HG03565 (cell line): ENCODE data around the gene KIAA0319L.

Source experiments
- ATAC-seq: cut with Tn5 transposase; IDR thresholded peaks from one replicate; pipeline ENCODE4 v1.9.1; 2021; ENCODE audit warnings: mild to moderate bottlenecking, moderate library complexity; ENCODE audit not compliant: unreplicated experiment

Gene KIAA0319L

DNA sequence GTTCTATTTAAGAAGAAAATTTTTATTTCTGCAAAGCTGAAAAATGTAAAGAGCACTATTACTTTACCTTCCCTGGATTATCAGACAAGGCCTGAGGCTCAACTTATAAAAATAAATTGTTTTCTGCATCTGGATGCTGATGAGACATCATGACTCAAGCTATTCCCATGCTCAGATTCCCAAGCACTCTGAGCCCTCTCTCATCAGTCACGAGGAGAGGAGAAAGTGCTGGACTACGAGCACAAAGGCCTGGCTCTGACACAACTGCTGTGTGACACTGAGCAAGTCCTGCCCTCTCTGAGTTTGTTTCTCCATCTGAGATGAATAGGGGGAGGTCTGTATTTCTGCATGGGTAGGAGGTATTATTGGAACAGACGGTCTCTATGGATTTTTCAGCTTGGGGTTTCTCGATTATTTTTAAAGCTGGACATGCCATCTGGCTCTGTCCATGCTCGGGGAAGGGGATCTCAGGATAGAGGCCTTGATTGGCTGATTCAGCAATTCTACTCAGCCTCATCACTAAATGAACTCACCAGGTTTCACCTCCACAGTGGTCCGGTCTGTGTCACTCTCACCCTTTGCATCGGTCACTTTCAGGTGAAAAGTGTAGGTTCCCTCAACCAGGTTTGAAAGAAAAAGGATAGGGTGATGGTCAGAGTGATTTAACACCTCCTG is 107.7 kb downstream of the KIAA0319L start:
- no peak for ATAC-seq

DNA sequence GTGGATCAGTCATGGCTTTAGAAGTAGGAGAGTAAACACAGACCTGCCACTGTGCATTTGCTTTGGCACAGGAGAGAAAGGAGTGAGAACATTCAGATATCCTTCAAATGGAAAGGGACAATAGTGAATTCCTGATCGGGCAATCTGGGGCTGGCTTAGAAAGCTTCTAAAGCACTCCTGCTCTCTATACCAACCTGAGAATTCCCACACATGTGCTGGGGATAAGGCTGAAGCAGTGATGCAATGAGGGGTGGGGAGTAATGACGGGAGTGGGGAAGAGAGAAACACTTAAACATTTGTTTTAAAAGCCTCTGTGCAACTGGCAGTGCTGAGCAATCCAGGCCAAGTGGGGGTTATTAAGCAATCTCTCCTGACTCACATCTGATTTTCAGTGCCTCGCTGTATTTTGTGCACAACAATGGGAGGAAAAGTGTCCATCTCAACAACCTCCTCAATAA is 108.8 kb downstream of the KIAA0319L start:
- ATAC-seq: no peak

GRCh38 chr1:35447278-35447677 is 109.9 kb downstream of the KIAA0319L start:
- ATAC-seq: no peak

GRCh38 chr1:35444519-35444774 is 112.8 kb downstream of the KIAA0319L start:
- no peak for ATAC-seq

DNA sequence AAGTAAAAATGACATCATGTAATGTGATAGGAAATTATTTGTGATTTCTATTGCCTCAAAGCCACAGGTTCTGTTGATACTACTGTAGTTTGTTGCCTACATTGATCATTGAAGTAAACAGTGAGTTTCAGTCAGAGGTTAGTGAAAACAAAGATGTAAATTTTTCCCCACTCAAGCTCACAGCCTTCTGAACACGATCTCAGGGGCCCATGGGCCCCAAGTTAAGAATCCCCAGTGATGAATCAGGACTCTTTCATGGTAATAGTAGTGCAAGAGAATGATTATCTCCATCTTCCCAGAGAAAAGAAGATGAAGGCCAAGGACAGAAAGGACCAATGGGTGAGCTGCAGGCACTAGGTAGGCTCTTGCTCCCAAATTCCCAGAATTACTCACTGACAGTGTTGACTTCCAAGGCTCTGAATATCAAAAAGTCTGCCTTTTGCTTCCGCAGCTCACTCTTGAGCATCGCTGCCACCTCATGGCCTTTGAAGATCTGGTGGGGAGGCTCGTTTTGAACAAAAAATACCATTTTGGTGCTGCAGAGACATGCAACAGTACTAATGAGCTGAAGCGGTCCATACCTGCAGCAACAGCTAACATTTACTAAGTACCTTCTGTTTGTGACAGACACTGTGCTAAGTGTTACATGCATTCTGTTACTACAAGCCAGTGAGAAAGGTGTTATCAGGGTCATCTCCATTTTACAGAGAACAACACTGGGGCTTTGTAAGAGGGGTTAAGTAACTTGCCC is 113.3 kb downstream of the KIAA0319L start:
- ATAC-seq: no peak

- ATAC-seq: no peak
Measured at GRCh38 chr1:35442734-35443133, 114.5 kb downstream of the KIAA0319L start.

- no peak for ATAC-seq
Measured at GRCh38 chr1:35441926-35442579, 115.2 kb downstream of the KIAA0319L start.

- no peak for ATAC-seq
Measured at GRCh38 chr1:35439626-35440025, 117.6 kb downstream of the KIAA0319L start.

DNA sequence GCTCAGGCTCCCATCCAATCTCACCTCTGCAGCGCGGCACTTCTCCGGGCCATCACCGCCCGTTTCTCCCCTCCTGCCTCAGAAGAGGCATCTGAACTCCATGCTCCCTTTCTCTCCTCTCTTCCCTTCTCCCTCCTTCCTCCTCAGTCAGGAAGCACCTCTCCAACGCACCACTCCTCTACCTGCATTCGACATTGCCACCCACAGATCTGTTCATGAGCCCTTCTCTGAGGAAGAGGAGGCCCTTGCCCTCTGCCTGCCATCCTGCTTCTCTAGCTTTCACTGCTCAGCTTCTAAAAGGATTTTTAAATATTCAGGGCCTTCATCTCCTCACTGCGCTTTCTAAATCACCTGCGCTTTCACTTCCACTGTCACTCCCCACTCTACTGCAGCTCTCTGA is 120.0 kb downstream of the KIAA0319L start:
- no peak for ATAC-seq

- ATAC-seq: no peak
Measured at GRCh38 chr1:35436078-35436477, 121.1 kb downstream of the KIAA0319L start.

DNA sequence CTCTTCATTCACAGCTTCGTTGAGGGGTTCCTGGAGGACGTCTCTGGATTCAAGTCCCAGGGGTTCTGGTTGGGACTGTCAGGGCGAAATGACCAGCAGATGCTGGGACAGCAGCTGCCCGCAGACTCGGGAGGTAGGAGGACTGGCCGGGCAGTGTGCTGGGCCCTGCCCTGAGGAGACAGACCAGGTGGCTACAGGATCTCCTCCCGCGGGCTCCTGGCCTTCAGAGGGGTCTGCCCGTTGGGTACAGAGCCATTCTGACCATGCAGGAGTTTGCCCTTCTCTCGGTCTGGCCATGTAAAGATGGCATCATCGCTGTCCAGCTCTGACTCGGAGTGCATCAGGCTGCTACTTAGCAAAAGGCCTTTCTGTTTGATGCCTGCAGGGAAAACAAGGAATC is 122.5 kb downstream of the KIAA0319L start:
- no peak for ATAC-seq

GRCh38 chr1:35433714-35434113 is 123.5 kb downstream of the KIAA0319L start:
- ATAC-seq: no peak

DNA sequence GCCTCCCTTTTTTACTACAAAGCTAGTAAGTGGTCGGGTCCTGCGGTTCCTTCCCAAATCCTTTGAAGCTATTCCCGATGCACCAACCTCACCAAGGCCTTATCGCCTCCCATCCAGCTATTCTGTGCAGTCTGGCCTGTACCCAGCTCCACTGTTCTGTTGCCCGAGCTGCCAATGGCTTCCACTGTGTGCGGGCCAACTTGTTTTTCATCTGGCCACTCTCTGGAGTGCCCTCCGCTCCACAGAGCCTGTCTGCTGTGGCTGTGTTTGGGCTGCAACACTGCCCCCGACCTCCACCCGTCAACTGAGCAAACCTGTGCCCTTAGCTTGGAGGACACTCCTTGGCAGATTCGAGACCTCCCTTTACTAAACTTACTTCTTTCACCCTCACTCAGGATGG is 125.0 kb downstream of the KIAA0319L start:
- ATAC-seq: no peak

GRCh38 chr1:35431173-35431599 is 126.0 kb downstream of the KIAA0319L start:
- ATAC-seq: no peak

DNA sequence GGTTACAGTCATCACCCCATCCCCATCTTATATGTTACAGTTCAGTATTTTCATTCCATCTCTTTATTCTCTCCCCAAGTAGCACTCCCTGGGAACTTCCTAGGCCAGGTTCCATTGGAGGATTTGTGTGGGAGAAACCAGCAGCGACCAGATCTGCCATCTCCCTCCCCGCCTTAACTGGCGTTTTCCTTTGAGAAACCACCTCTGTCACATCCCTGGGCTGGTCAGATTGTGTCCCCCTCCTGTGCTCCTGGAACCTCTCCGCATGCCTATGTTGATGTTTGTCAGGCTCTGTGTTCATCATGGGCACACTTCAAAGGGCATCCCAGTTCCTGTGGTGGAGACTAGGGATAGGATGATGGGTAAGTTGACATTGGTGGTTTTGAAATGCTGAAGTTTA is 126.4 kb downstream of the KIAA0319L start:
- ATAC-seq: no peak

- no peak for ATAC-seq
Measured at GRCh38 chr1:35428360-35428759, 128.8 kb downstream of the KIAA0319L start.

DNA sequence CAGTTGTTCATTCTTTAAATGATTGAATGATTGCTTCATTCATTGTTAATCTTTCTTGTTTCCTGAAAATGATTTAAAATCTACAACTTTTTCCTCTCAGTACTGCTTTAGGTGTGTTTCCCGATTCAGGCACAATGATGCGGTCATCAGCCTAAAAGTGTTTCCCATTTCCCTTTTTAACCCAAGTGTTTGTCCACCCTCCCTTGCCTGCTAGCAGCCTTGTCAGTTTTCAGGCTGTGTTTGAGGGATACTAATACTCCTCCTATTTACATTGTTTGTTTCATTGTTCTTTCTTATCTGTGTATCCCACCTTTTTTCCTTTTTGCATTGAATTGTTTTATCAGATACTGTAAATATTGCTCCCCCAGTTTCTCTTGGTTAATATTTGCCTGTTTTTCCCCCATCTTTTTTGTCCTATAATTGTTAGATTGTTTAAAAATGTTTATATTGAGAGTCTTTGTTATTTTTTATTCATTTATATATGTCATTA is 131.1 kb downstream of the KIAA0319L start:
- ATAC-seq: no peak

GRCh38 chr1:35408925-35409324 is 148.3 kb downstream of the KIAA0319L start:
- ATAC-seq: no peak

DNA sequence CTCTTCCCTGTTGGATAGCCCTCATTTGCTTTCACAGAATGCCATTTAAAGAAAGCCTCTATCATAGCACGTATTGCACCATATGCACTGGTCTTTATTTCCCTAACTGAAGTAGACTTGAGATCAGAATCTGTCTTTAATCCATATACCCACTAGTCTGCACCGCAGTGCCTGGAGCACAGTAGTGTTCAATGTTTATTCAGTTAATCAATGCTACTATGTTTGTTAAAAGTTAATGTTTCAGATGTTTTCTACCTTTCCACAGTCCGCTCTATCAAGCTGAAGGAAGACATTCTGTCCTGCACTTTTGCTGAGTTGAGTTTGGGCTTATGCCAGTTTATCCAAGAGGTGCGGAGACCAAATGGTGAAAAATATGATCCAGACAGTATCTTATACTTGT is 149.5 kb downstream of the KIAA0319L start:
- ATAC-seq: no peak

DNA sequence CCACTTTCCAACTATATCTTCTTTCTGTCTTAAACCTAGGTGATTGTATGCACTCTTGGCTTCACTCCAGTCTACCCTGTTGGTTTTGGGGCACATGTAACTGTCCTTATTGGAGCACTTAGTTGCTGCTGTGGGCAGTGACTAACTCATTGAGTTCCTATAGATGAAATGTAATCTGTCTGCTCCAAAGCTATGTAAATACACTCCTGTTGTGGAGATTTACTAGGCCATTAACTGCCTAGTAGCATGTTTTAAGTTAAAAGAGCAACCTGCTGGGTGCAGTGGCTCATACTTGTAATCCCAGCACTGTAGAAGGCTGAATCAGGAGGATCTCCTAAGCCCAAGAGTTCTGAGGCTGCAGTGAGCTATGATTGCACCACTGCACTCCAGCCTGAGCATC is 151.1 kb downstream of the KIAA0319L start:
- ATAC-seq: no peak

- no peak for ATAC-seq
Measured at GRCh38 chr1:35401049-35401448, 156.2 kb downstream of the KIAA0319L start.

DNA sequence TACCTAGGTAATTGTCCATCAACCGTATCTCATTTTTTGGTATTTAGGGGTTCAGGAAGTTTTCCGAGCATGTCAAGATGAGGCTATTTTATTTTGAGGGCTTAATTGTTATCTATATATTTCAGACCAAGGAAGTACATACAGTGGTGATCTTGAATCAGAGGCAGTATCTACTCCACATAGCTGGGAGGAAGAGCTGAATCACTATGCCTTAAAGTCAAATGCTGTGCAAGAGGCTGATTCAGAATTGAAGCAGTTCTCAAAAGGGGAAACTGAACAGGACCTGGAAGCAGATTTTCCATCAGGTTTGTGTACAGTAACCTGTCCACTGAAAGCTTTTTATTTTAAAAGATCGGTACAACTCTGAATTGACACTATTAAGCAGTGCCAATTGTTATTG is 158.5 kb downstream of the KIAA0319L start:
- ATAC-seq: no peak
